Measurements from ENCODE around the gene ANKRD17.

- TF ChIP-seq, protein P1, sequence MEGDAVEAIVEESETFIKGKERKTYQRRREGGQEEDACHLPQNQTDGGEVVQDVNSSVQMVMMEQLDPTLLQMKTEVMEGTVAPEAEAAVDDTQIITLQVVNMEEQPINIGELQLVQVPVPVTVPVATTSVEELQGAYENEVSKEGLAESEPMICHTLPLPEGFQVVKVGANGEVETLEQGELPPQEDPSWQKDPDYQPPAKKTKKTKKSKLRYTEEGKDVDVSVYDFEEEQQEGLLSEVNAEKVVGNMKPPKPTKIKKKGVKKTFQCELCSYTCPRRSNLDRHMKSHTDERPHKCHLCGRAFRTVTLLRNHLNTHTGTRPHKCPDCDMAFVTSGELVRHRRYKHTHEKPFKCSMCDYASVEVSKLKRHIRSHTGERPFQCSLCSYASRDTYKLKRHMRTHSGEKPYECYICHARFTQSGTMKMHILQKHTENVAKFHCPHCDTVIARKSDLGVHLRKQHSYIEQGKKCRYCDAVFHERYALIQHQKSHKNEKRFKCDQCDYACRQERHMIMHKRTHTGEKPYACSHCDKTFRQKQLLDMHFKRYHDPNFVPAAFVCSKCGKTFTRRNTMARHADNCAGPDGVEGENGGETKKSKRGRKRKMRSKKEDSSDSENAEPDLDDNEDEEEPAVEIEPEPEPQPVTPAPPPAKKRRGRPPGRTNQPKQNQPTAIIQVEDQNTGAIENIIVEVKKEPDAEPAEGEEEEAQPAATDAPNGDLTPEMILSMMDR (IDR thresholded peaks at IDR 0.05; ENCODE audit: low read length) = no peak
- TF ChIP-seq EZH2 (optimal IDR thresholded peaks at IDR 0.05; ENCODE audit: low read depth, low read length) (no peak), EZH2phosphoT487 (IDR thresholded peaks at IDR 0.05; ENCODE audit: low read length) (no peak)
Observed at GRCh38 chr4:73205482-73205881, 53.1 kb downstream of the ANKRD17 start.

All from MM.1S (cell line).